GM19099 (cell line): ENCODE data around the gene SNAPC4.
A peak's percentile ranks its signal among the peaks of the same experiment; 100 is the strongest.

Experiments used
- POLR2A ChIP-seq: IDR thresholded peaks from 3 replicates; pipeline ENCODE4 v1.6.1; 2011; ENCODE audit warnings: low read depth; ENCODE audit not compliant: insufficient read length; ENCODE audit errors: extremely low read depth

Gene SNAPC4

DNA sequence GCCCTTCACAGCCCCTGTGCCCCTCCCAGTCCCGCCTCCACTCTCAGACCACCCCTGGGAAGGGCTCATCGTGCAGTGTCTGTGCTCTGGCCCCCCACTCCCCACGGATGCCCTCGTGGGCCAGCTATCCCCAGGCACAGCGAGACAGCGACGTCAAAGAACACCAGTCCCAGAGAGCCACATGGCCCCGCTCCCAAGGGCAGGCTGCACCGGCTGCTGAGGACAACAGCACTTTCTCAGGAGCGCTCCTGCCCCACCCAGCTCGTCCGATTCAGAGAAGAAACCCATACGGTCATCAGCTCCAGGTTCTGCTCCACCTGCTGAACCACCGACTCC, 4.8 kb upstream of the SNAPC4 start:
- TF ChIP-seq POLR2A: no peak

DNA sequence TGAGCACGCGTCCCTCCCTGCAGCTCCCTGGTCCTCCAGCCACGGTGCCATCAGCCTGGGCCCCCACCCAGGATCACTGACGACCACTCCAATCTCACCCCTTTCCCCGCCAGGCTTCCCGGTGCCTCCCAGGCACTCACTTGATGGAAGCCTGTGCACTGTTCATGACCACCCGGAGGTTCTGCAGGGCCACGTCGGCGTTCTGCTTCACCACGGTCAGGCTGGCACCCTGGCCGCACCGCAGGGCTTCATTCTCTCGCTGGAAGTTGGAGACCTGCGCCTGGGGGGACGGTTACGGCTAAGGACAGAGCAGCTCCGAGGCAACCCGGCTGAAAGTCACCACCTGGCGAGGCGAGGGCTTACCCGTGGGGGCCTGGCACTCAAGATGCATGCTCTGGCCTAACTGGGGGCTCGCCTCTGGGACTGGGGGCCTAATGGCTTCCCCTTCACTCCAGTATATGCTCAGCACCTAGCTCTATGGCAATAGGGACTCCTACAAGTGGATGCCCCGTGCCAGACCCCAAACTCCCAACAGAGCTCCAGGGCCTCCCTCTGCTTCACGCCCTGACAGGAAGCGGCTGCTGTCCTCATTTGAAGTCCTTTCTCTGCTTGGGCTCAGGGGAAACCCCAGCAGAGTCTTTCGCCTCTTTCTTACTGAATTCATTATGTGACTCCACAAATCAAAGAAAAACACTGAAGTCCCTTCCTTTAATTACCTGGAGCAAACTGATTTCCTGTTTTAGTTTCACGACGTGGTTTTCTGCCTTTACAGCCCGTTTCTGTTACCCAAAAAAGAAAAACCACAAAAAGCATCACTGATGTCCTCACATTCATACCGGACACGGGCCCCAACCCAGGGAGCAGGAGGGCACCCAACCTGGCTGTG, 4.2 kb upstream of the SNAPC4 start:
- no peak for TF ChIP-seq POLR2A

DNA sequence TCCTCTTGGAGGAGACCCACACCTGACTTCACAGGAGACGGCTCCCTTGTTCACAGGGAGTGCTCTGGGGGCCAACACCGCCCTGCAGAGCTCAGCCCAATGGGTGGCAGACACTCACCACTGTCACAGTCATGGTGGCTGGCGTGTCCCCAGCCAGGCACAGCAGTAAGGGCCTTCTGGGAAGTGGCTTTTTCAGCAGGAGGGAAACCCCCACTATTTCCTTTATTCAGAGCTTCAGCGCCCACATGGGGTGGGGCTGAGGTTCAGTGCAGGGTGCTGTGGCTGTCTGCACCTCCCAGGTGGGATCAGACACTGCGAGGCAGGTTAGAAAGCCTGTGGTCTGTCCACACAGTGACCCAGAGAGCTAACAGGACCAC, 3.6 kb upstream of the SNAPC4 start:
- peak; percentile 32 for TF ChIP-seq POLR2A

DNA sequence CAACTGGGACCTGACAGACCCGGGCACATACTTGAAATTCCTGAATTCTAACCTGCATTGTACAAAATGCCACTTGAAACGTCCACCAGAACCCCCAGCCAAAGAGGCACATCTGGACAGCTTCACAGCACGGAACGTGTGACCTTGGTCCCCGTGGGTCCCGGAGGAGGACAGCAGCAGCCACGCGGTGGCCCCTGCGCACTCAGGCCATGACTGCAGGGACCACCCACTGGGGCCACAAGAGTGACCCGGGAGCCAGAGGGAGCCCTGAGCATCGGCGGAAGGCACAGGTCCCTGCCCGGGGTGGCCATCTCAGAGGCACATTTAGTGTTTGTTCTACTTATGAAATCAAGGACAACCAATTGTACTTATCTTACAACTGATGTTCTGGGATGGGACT, 2.1 kb upstream of the SNAPC4 start:
- no peak for TF ChIP-seq POLR2A

DNA sequence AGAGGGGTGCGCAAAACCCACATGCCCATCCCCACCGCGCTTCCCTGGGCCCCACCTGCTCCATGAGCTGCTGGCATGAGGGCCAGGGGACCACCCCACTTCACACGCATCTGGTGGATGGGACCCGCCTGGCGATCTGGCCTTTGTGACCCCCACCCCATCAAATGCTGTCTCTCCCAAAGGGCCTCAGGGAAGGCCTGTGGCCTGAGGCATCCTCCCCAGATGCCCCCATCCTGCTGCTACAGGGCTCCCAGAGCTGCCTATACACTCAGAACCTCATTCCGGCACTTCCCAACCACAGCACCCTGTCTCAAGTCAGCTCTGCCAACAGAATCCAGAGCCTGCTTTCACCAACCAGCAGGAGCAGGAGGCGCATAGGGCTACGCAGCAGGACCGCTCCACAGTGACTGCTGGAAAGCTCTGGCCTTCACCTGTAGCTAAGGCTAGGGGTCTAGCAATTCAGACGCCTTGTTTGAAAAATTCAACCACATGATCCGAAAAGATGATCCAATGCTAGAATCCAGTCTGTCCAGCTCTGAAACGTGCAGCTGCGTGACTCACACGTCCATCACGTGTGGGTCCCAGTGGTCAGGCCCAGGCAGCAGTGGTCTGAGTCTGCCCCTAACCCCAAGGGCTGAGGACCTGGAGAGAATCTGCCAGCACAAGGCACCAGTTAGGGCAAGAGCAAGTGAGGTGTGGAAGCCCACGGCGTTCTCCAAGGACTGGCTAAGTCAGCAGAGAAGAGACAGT, 1.4 kb upstream of the SNAPC4 start:
- TF ChIP-seq POLR2A: no peak

DNA sequence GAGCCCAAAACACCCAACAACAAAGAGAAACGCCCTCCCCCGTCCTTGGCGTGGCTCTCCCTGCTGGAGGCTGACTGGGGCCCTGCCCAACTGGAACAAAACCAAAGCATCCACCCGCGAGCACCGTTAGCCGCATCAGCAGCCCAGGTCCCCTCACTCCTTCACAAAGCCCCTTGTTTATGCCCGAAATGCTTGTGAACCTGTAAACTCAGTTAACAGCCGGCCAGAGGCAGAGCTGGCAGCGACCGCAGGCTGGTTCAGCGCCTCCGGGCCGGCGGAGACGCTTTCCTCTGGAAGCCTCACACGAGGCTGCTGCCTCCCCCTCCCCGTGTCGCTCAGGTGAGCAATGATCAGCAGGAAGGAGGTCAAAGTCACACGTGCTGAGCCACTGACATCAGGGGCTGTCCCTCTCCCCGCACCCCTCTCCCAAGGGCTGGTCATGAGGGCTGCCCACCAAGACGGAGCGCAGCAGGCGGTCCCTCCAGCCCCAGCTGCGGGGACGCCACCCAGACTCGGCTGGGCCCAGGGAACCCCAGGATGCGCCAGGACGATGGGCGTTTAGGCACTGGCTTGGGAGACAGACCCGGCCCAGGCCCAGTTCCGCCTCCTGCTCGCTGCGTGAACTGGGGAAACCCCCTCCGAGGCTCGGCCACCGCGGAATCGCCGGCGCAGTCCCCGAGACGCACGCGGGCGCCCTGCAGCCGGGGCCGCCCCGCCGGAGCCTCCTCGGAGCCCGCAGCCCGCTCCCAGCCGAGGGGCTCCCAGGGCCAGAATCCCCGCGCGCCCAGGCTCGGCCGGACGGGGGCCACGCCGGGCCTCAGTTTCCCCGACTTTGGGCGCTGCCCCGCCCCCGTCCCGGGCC, 563 bp downstream of the SNAPC4 start:
- TF ChIP-seq POLR2A: no peak

DNA sequence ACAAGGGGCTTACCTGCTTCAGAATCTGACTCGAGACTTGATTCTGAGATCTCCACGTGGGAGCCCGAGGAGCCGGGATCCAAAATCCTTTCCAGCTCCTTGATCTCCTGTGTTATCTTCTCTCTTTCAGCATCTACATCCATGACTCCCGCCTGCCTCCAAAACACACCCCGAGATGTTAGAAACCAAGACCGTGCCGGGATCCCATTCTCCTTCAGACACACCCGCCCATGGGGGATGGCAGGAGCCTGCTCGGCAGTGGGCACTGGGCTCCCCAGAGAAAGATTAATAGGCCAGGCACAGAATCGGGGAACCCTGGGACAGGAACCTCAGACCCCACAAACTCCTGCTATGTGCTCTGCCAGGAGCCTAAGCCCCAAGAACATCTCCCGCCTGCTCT, 1.7 kb downstream of the SNAPC4 start:
- no peak for TF ChIP-seq POLR2A

DNA sequence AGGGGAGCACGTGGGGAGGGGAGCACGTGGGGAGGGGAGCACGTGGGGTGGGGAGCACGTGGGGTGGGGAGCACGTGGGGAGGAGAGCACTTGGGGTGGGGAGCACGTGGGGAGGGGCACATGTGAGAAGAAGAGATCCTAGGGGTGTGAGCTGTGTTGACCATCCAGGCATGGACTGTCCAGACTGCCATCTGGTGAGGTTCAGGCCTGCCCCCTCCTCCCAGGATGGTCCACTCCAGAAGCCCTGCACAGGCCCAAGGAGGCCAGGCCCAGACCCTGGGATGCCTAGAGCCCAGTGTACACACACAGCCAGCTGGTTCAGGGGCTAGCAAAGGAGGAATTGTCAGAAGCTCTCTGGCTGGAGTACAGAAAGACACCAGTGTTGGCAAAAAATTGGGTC, 2.3 kb downstream of the SNAPC4 start:
- TF ChIP-seq POLR2A: no peak

DNA sequence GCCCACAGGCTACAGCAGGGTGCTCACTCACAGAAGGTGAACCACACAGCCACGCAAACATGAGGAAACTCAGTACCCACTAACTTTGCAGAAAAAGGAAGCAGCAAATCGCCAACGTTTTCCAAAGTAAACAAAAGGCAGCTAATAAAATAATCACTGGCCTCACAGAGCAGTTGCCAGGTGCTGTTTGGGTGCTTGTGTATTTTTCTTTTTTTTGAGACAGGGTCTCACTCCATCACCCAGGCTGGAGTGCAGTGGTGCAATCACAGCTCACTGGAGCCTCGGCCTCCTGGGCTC, 3.8 kb downstream of the SNAPC4 start:
- TF ChIP-seq POLR2A: no peak

DNA sequence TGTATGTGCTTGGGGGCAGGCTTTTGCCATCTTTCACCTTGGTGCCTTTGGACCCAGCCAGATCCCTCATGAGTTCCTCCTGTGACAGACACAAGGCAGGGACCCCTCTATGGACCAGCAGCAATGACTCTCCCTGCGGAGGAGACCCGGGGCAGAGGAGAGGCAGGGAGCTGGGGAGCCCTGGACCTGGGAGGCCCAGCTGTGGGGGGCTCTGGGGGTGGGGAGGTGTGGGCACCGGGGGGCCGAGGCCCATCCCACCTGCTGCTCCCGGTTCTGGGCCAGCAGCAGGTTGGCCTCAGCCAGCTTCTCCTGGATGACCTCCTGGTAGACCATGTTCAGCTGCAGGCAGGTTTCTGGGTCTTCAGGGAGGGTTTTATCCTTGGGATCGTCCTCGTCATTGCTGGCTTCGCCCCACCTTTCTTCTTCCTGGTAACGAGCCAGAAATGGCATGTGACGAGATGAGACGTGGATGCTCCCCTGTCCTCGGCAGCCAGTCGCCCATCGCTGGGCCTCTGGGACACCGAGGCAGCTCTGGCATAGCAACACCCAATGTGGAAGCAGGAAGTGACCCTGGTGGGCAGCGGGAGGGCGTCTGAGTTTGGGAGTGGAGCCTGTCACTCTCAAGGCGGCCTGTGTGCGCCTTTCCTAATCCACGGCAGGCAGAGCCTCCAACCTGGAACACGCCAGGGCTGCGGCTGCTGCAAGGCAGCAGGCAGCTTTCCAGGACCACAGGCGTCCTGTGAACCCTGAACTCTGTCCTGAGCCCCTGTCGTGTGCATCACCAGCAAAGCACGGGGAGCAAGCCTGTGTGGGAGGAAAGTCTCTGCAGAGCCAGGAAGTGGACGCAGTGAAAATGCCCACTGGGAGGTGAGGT, 4.4 kb downstream of the SNAPC4 start:
- TF ChIP-seq POLR2A: no peak

DNA sequence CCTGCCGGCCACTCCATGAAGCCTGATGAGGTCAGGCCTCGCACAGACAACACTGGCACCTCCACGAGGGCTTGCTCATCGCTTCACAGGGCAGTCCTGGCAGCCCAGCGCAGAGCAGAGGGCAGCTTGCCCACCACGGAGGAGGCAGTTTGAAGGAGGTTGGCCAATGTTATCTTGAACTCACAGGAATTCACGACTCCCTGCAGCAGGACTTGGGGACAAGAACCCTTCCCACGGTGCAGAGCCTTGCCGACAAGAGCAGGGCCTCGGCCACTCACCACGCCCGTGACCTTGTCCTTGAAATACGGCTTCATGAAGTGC, 5.0 kb downstream of the SNAPC4 start:
- no peak for TF ChIP-seq POLR2A

DNA sequence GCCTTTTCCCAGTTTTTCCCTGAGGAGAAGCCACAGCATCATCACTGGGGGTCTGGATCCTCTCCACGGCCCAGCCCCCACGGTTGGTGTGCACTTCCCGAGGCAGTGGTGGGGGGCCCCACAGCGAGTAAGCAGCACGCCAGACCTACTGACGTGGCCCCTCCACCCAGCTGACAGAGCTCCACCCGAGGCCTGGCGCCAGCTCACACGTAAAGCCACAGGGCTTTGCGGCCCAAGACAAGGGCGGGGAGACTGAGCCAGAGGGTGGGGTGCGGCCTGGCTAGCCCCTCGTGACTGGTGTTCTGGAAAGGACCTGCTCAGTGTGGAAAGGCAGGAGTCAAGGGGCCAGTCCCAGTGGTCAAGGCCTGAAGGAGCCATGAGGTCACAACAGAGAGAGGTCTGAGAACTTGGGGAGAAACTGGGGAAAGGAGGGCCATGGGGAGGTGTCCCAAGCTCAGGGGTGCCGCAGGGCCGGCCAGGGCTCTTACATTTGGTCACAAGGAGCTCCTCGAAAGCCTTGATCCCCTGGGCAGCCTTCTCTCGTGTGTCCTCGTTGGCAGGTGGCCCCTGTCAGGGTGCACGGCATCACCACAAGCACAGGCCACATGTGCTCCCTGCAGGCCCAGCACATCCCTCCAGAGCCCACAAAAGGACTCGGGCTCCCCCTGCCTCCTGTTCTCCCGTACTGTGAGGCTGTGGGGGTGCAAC, 5.5 kb downstream of the SNAPC4 start:
- TF ChIP-seq POLR2A: no peak

DNA sequence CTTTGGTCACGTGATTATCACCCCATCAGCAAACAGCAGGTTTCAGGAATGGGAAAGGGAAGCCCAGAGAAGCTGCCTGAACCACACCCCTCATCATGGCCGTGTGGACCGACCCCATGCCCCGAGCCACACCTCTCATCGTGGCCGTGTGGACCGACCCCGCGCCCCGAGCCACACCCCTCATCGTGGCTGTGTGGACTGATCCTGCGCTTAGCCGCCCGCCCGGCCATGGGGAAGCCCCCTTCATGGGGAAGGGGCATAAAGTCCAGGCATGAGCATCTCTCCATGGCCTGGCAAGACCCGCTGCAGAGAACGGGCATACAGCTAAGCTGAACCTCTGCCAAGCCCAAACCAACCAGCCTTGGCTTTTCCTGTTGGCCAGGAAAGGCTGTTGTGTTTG, 6.4 kb downstream of the SNAPC4 start:
- no peak for TF ChIP-seq POLR2A
